Measurements from ENCODE around the gene GRIN2A.

The GRIN2A gene

GRCh38 chr16:9801651-9802050 is 380.6 kb downstream of the GRIN2A start:
- no peak for DNase-seq

- DNase-seq, result no peak
These were observed 382.0 kb downstream of the GRIN2A start for GRCh38 chr16:9800186-9800738.

GRCh38 chr16:9798952-9799580 is 383.2 kb downstream of the GRIN2A start:
- no peak for DNase-seq

- no peak for DNase-seq
These were observed 383.8 kb downstream of the GRIN2A start for GRCh38 chr16:9798474-9798873.

GRCh38 chr16:9797306-9797705 is 384.9 kb downstream of the GRIN2A start:
- DNase-seq, result no peak

- DNase-seq, result no peak
These were observed 388.6 kb downstream of the GRIN2A start for GRCh38 chr16:9793623-9794022.

- no peak for DNase-seq
These were observed 390.7 kb downstream of the GRIN2A start for GRCh38 chr16:9791556-9791955.

GRCh38 chr16:9790199-9790598 is 392.0 kb downstream of the GRIN2A start:
- no peak for DNase-seq

GRCh38 chr16:9787717-9788116 is 394.5 kb downstream of the GRIN2A start:
- DNase-seq, result no peak

- DNase-seq, result no peak
These were observed 401.4 kb downstream of the GRIN2A start for GRCh38 chr16:9780831-9781230.

- DNase-seq, result no peak
These were observed 403.4 kb downstream of the GRIN2A start for GRCh38 chr16:9778849-9779248.

- no peak for DNase-seq
These were observed 406.2 kb downstream of the GRIN2A start for GRCh38 chr16:9775998-9776397.

- DNase-seq, result no peak
These were observed 408.9 kb downstream of the GRIN2A start for GRCh38 chr16:9773289-9773688.

- no peak for DNase-seq
These were observed 409.6 kb downstream of the GRIN2A start for GRCh38 chr16:9772526-9773225.

GRCh38 chr16:9766891-9767290 is 415.3 kb downstream of the GRIN2A start:
- DNase-seq, result no peak

GRCh38 chr16:9763505-9763904 is 418.7 kb downstream of the GRIN2A start:
- no peak for DNase-seq

GRCh38 chr16:9761870-9762269 is 420.4 kb downstream of the GRIN2A start:
- DNase-seq, result no peak

- DNase-seq, result no peak
These were observed 424.5 kb downstream of the GRIN2A start for GRCh38 chr16:9757687-9758086.

GRCh38 chr16:9756434-9756833 is 425.8 kb downstream of the GRIN2A start:
- DNase-seq, result no peak

GRCh38 chr16:9755081-9755480 is 427.1 kb downstream of the GRIN2A start:
- no peak for DNase-seq

- no peak for DNase-seq
These were observed 440.5 kb downstream of the GRIN2A start for GRCh38 chr16:9741776-9742175.

GRCh38 chr16:9739301-9739700 is 442.9 kb downstream of the GRIN2A start:
- DNase-seq, result no peak

GRCh38 chr16:9738690-9739089 is 443.5 kb downstream of the GRIN2A start:
- no peak for DNase-seq

- DNase-seq, result no peak
These were observed 445.7 kb downstream of the GRIN2A start for GRCh38 chr16:9736547-9736946.

GRCh38 chr16:9723136-9723535 is 459.1 kb downstream of the GRIN2A start:
- DNase-seq, result no peak
